A549 (cell line): Measurements from ENCODE around the gene CACNA1D. TPM values are rescaled to one million over a fixed set of nuclear protein-coding genes. Genes with fewer than 3 reads are reported as not detected.

Experiments used
- ATAC-seq, 2 experiments: fragments of 200-7000 bp in 1 of 2; fragments of >200 bp in 1 of 2; cut with Nextera tagmentation in 1 of 2; cut with Tn5 transposase in 1 of 2; 3 replicates each; pipeline versions ENCODE4 v1.8.0 to v1.9.1; 2018 to 2020; ENCODE audit warnings: mild to moderate bottlenecking in 1 of 2, moderate library complexity in 1 of 2
- CTCF ChIA-PET: fragments of 300-600 bp; sonication (Branson Sonifier 250); formaldehyde crosslinking; extraction: SDS; loops from one replicate; lab custom pipeline; 2021; ENCODE audit warnings: antibody characterized with exemption, inconsistent platforms; lab: Yijun Ruan, JAX
- POLR2A ChIA-PET: fragments of 350-600 bp; formaldehyde crosslinking; extraction: SDS; loops from one replicate; lab custom pipeline; 2021; ENCODE audit warnings: antibody characterized with exemption, inconsistent platforms; lab: Yijun Ruan, JAX
- DNase-seq, 2 experiments: peaks; one replicate each; pipeline versions ENCODE4 v3.0.0 to v3.0.0-alpha.2; 2011 to 2016; ENCODE audit warnings: low read depth in 1 of 2, low spot score in 1 of 2
- FAIRE-seq: peaks from 2 replicates; lab custom pipeline; 2011; peaks lifted over from hg19 to GRCh38; lab: Jason Lieb, UNC
- H3K27ac ChIP-seq, 2 experiments: fragments of >200 bp; sonication (Bioruptor Twin); formaldehyde crosslinking; 3 replicates each; pipeline ENCODE4 v1.5.1; 2016 to 2017
- H3K4me1 ChIP-seq: fragments of >200 bp; sonication (Bioruptor Twin); formaldehyde crosslinking; 3 replicates; pipeline ENCODE4 v1.6.1; 2016
- H3K4me2 ChIP-seq: fragments of >200 bp; sonication (Bioruptor Twin); formaldehyde crosslinking; 3 replicates; pipeline ENCODE4 v1.6.1; 2016
- H3K4me3 ChIP-seq: fragments of >200 bp; sonication (Bioruptor Twin); formaldehyde crosslinking; 3 replicates; pipeline ENCODE4 v1.5.1; 2016
- H3K9me3 ChIP-seq: fragments of >200 bp; sonication (Bioruptor Twin); formaldehyde crosslinking; 3 replicates; pipeline ENCODE4 v1.6.1; 2016
- ATOH8 ChIP-seq: fragments of 250-450 bp; sonication (Bioruptor Pico); IDR thresholded peaks from 2 replicates; pipeline ENCODE4 v1.5.0; 2020; ENCODE audit warnings: low read depth, mild to moderate bottlenecking, moderate library complexity
- BCL3 ChIP-seq: fragments of >200 bp; sonication (Bioruptor Twin); formaldehyde crosslinking; IDR thresholded peaks from 3 replicates; pipeline ENCODE4 v1.6.1; 2016
- BHLHE40 ChIP-seq: IDR thresholded peaks from 2 replicates; pipeline ENCODE4 v1.6.1; 2012; ENCODE audit warnings: low read depth, low read length, inconsistent platforms
- CBX8 ChIP-seq: fragments of 200-600 bp; sonication (generic); IDR thresholded peaks from 2 replicates; pipeline ENCODE4 v1.6.1; 2016
- CEBPB ChIP-seq, 2 experiments: fragments of >200 bp in 1 of 2; sonication (Bioruptor Twin) in 1 of 2; formaldehyde crosslinking in 1 of 2; IDR thresholded peaks; 2 replicates each; pipeline ENCODE4 v1.6.1; 2012 to 2016
- CHD2 ChIP-seq: fragments of 150-350 bp; IDR thresholded peaks from 2 replicates; pipeline ENCODE4 v1.6.1; 2014; ENCODE audit warnings: low read length; ENCODE audit not compliant: partially characterized antibody
- CTCF ChIP-seq: fragments of >200 bp; sonication (Bioruptor Twin); formaldehyde crosslinking; IDR thresholded peaks from 3 replicates; pipeline ENCODE4 v1.5.1; 2016
- EHF ChIP-seq: fragments of 250-450 bp; sonication (Bioruptor Pico); IDR thresholded peaks from 2 replicates; pipeline ENCODE4 v1.5.0; 2020; ENCODE audit warnings: mild to moderate bottlenecking
- EHMT2 ChIP-seq: fragments of 200-600 bp; sonication (generic); IDR thresholded peaks from 2 replicates; pipeline ENCODE4 v1.6.1; 2016; ENCODE audit warnings: antibody characterized with exemption, low read depth, mild to moderate bottlenecking, moderate library complexity
- EP300 ChIP-seq, 2 experiments: fragments of >200 bp; sonication (Bioruptor Twin); formaldehyde crosslinking; IDR thresholded peaks; 2 replicates in 1 of 2; 3 replicates in 1 of 2; pipeline ENCODE4 v1.6.1; 2016 to 2017
- ESRRA ChIP-seq: fragments of 150-350 bp; IDR thresholded peaks from 2 replicates; pipeline ENCODE4 v1.6.1; 2014; ENCODE audit warnings: mild to moderate bottlenecking, low read length, borderline replicate concordance
- FOSB ChIP-seq: fragments of 250-450 bp; sonication (Bioruptor Pico); IDR thresholded peaks from 2 replicates; pipeline ENCODE4 v1.5.0; 2020; ENCODE audit warnings: mild to moderate bottlenecking, moderate library complexity
- GATA3 ChIP-seq: IDR thresholded peaks from 2 replicates; pipeline ENCODE4 v1.6.1; 2012; ENCODE audit warnings: borderline replicate concordance
- HDAC2 ChIP-seq: fragments of 200-600 bp; sonication (generic); IDR thresholded peaks from 2 replicates; pipeline ENCODE4 v1.6.1; 2016
- JUN ChIP-seq, 2 experiments: fragments of >200 bp; sonication (Bioruptor Twin); formaldehyde crosslinking; IDR thresholded peaks; 2 replicates in 1 of 2; 3 replicates in 1 of 2; pipeline ENCODE4 v1.6.1; 2016 to 2017
- JUNB ChIP-seq: fragments of >200 bp; sonication (Bioruptor Twin); formaldehyde crosslinking; IDR thresholded peaks from 2 replicates; pipeline ENCODE4 v1.6.1; 2016
- KDM5A ChIP-seq: fragments of 200-600 bp; sonication (generic); IDR thresholded peaks from 2 replicates; pipeline ENCODE4 v1.6.1; 2016; ENCODE audit warnings: antibody characterized with exemption, mild to moderate bottlenecking
- MAX ChIP-seq: IDR thresholded peaks from 2 replicates; pipeline ENCODE4 v1.6.1; 2012
- MAZ ChIP-seq: fragments of 150-350 bp; IDR thresholded peaks from 2 replicates; pipeline ENCODE4 v1.6.1; 2014; ENCODE audit warnings: antibody characterized with exemption, low read depth, low read length, borderline replicate concordance
- MYC ChIP-seq: IDR thresholded peaks from 2 replicates; pipeline ENCODE4 v1.6.1; 2012; ENCODE audit warnings: mild to moderate bottlenecking, inconsistent platforms, low read length, improper control_type of control experiment, borderline replicate concordance
- NFE2L2 ChIP-seq: fragments of 150-350 bp; conservative IDR thresholded peaks from 2 replicates; pipeline ENCODE4 v1.6.1; 2014; ENCODE audit warnings: low read length
- NPAS2 ChIP-seq: fragments of 250-450 bp; sonication (Bioruptor Pico); IDR thresholded peaks from 2 replicates; pipeline ENCODE4 v1.8.0; 2022; ENCODE audit warnings: mild to moderate bottlenecking, moderate library complexity, borderline replicate concordance
- NR3C1 ChIP-seq: fragments of >200 bp; sonication (Bioruptor Twin); formaldehyde crosslinking; IDR thresholded peaks from 3 replicates; pipeline ENCODE4 v1.6.1; 2017
- PBX3 ChIP-seq: IDR thresholded peaks from 2 replicates; pipeline ENCODE4 v1.6.1; 2012
- PHF8 ChIP-seq: fragments of 200-600 bp; sonication (generic); IDR thresholded peaks from 2 replicates; pipeline ENCODE4 v1.6.1; 2016; ENCODE audit warnings: low read depth, mild to moderate bottlenecking, antibody characterized with exemption, moderate library complexity, borderline replicate concordance
- RAD21 ChIP-seq, 2 experiments: fragments of >200 bp in 1 of 2; sonication (Bioruptor Twin) in 1 of 2; formaldehyde crosslinking in 1 of 2; IDR thresholded peaks in 1 of 2; conservative IDR thresholded peaks in 1 of 2; 2 replicates in 1 of 2; 3 replicates in 1 of 2; pipeline ENCODE4 v1.6.1; 2012 to 2018; ENCODE audit warnings: inconsistent platforms in 1 of 2
- RARB ChIP-seq: fragments of 250-450 bp; sonication (Bioruptor Pico); IDR thresholded peaks from 2 replicates; pipeline ENCODE4 v1.8.0; 2021; ENCODE audit warnings: mild to moderate bottlenecking, moderate library complexity
- RFX5 ChIP-seq: fragments of 450-650 bp; IDR thresholded peaks from 2 replicates; pipeline ENCODE4 v1.7.1; 2014; ENCODE audit warnings: antibody characterized with exemption, mild to moderate bottlenecking, moderate library complexity
- SREBF2 ChIP-seq: fragments of 450-650 bp; IDR thresholded peaks from 2 replicates; pipeline ENCODE4 v1.6.1; 2014; ENCODE audit warnings: mild to moderate bottlenecking, moderate library complexity
- ZSCAN20 ChIP-seq: fragments of 250-450 bp; sonication (Bioruptor Pico); IDR thresholded peaks from 2 replicates; pipeline ENCODE4 v1.8.0; 2022; ENCODE audit warnings: mild to moderate bottlenecking, moderate library complexity
- WGBS: methylation state at CpG from one replicate; pipeline ENCODE4 v1.1.6; 2017; ENCODE audit errors: missing lambda C conversion rate; 5-methylcytosine and 5-hydroxymethylcytosine counted together
- polyA plus RNA-seq, 4 experiments: library from polyadenylated mRNA; depleted of rRNA in 3 of 4; stranded (reverse); fragments of >200 nt; fragmentation: RNase III in 1 of 4; extraction: RNeasy Plus Mini Kit Qiagen cat#74134 plus additional on column Dnase treatment in 1 of 4; gene quantifications; 2 replicates in 3 of 4; 3 replicates in 1 of 4; pipeline ENCODE4 v1.2.3, GENCODE V29; 2011 to 2017
- TF ChIP-seq, protein P1 (sequence below): fragments of 450-650 bp; IDR thresholded peaks from 2 replicates; pipeline ENCODE4 v1.6.1; 2014; ENCODE audit warnings: antibody characterized with exemption
- TF ChIP-seq, protein P2 (sequence below): fragments of 200-600 bp; sonication (generic); IDR thresholded peaks from 2 replicates; pipeline ENCODE4 v1.6.1; 2016; ENCODE audit warnings: antibody characterized with exemption, mild to moderate bottlenecking, moderate library complexity

CACNA1D gene
- polyA plus RNA-seq, 2 of the 4 experiments (the other 2 are of a cell fraction): 1.1 to 10.7 TPM

GRCh38 chr3:53519065-53519709 lies 24.8 kb downstream of the CACNA1D start:
- POLR2A ChIA-PET: no interaction called here
- Histone ChIP-seq H3K4me1 (peaks cover 64% of the 10 kb centered on the region), H3K4me2 (peak overlapping the region; percentile 97), H3K9me3 (no peaks in the 10 kb centered on the region), H3K4me3 (peak overlapping the region; percentile 26; the same call in 2 of the 3 replicates), H3K27ac (peak overlapping the region; percentile 87 to 99)
- WGBS: 0% methylated on average over 6 of the region's 6 CpGs
- peak; percentile 19 to 80 for DNase-seq
- no peak for FAIRE-seq
- CTCF ChIA-PET: interaction anchor here (1.5 to 1.9 kb wide), 2 partner anchors 11 to 191 kb away, joined by 5 to 6 read pairs; no protein-coding TSS in a partner anchor
- peak; percentile 72 to 82 for ATAC-seq
- no peak for TF ChIP-seq CHD2
- no peak for TF ChIP-seq PHF8
- TF ChIP-seq JUNB: no peak
- TF ChIP-seq ATOH8 (CRISPR knock-in tag): no peak
- TF ChIP-seq RARB: no peak
- no peak for TF ChIP-seq FOSB
- TF ChIP-seq ESRRA: no peak
- TF ChIP-seq EP300 (IDR thresholded peaks at IDR 0.05): no peak; a peak in 3 of 5 replicates
- no peak for TF ChIP-seq KDM5A
- no peak for TF ChIP-seq BCL3
- no peak for TF ChIP-seq MYC
- peak; percentile 28; the same call in 1 of the 2 replicates for TF ChIP-seq PBX3
- TF ChIP-seq HDAC2: no peak
- TF ChIP-seq RFX5: no peak
- no peak for TF ChIP-seq EHF (CRISPR knock-in tag)
- TF ChIP-seq SREBF2: no peak
- TF ChIP-seq ZSCAN20 (CRISPR knock-in tag): no peak
- no peak for TF ChIP-seq EHMT2
- TF ChIP-seq JUN (IDR thresholded peaks at IDR 0.05): peak in 1 of 2 experiments; percentile 1; a peak in 2 of 5 replicates
- TF ChIP-seq, protein P1, sequence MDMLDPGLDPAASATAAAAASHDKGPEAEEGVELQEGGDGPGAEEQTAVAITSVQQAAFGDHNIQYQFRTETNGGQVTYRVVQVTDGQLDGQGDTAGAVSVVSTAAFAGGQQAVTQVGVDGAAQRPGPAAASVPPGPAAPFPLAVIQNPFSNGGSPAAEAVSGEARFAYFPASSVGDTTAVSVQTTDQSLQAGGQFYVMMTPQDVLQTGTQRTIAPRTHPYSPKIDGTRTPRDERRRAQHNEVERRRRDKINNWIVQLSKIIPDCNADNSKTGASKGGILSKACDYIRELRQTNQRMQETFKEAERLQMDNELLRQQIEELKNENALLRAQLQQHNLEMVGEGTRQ: no peak
- TF ChIP-seq RAD21 (conservative IDR thresholded peaks at IDR 0.05 in 1 of 2, IDR thresholded peaks at IDR 0.05 in 1 of 2): no peak
- no peak for TF ChIP-seq NR3C1
- no peak for TF ChIP-seq NFE2L2
- no peak for TF ChIP-seq MAZ
- no peak for TF ChIP-seq BHLHE40
- TF ChIP-seq, protein P2, sequence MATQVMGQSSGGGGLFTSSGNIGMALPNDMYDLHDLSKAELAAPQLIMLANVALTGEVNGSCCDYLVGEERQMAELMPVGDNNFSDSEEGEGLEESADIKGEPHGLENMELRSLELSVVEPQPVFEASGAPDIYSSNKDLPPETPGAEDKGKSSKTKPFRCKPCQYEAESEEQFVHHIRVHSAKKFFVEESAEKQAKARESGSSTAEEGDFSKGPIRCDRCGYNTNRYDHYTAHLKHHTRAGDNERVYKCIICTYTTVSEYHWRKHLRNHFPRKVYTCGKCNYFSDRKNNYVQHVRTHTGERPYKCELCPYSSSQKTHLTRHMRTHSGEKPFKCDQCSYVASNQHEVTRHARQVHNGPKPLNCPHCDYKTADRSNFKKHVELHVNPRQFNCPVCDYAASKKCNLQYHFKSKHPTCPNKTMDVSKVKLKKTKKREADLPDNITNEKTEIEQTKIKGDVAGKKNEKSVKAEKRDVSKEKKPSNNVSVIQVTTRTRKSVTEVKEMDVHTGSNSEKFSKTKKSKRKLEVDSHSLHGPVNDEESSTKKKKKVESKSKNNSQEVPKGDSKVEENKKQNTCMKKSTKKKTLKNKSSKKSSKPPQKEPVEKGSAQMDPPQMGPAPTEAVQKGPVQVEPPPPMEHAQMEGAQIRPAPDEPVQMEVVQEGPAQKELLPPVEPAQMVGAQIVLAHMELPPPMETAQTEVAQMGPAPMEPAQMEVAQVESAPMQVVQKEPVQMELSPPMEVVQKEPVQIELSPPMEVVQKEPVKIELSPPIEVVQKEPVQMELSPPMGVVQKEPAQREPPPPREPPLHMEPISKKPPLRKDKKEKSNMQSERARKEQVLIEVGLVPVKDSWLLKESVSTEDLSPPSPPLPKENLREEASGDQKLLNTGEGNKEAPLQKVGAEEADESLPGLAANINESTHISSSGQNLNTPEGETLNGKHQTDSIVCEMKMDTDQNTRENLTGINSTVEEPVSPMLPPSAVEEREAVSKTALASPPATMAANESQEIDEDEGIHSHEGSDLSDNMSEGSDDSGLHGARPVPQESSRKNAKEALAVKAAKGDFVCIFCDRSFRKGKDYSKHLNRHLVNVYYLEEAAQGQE: no peak
- TF ChIP-seq NPAS2 (CRISPR knock-in tag): no peak
- TF ChIP-seq CTCF: no peak
- no peak for TF ChIP-seq CBX8
- TF ChIP-seq MAX: 0 out of 2 replicates have a peak, but pooled peaks have one; percentile 5
- no peak for TF ChIP-seq GATA3
- TF ChIP-seq CEBPB (IDR thresholded peaks at IDR 0.05): peak; percentile 88 to 94
